C1 segment of cervical spinal cord (tissue), 14 donors: ENCODE measurements around the gene ALK.
"Not testable (repeated sequence)": the region's sequence is repeated elsewhere in the genome, so short reads cannot be mapped to it uniquely, and the experiment has no call there.

ENCODE experiments used
- DNase-seq, 14 donors: peaks; one replicate each; lab custom pipeline; 2025; lab: John Stamatoyannopoulos, UW

The ALK gene

GRCh38 chr2:29755829-29756228 is 165.6 kb downstream of the ALK start:
- DNase-seq, result peak in 3 of 14 donors; percentile 19 to 27 (median 23)

DNA sequence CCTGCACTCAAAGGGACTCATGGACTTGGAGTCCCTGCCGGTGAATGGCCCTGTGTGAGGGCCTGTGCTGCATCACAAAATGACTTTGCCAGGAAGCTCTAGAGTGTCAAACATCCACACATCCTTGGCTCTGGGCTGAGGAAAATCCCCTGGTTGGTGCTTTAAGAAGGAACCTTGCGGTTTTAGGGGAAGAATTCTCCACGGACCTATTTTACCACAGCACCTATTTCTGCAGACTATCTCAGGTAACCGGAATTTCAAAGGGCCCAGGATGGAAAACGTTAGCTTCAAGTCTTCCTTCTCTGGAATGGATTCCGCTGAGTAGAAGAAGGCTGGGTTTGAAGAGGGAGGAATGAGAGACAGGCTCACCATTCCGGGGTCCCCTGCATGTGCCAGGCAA is 166.2 kb downstream of the ALK start:
- no peak for DNase-seq

- DNase-seq, result no peak
Measured at GRCh38 chr2:29753671-29754444, 167.5 kb downstream of the ALK start.

DNA sequence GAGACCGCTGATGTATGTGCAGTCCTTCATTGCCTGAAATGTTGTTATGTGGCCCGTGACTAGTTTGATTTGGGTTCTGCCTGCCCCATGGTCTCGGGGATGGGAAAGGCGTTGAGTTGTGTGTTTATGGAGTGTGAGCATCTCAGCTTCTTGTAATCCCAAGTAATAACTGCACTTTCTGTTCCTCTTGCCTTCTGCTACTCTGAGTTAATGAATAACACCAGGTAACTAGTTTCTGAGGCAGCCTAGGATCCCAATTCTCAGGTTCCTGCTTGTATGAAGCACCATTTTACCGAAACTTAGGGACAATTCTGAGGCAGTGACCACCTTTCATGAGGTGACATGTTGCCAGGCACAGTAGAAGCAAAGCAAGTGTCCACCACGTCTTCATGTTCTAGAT is 170.0 kb downstream of the ALK start:
- no peak for DNase-seq

DNA sequence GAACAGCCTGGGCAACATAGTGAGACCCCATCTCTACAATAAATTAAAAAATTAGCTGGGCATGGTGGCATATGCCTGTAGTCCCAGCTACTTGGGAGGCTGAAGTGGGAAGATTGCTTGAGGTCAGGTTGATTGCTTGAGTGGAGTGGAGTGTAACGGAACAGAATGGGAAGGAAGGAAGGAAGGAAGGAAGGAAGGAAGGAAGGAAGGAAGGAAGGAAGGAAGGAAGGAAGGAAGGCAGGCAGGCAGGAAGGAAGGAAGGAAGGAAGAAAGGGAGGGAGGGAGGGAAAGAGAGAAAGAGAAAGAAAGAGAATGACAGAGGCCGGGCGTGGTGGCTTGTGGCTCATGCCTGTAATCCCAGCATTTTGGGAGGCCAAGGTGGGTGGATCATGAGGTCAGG is 170.9 kb downstream of the ALK start:
- DNase-seq, result not testable (repeated sequence)

DNA sequence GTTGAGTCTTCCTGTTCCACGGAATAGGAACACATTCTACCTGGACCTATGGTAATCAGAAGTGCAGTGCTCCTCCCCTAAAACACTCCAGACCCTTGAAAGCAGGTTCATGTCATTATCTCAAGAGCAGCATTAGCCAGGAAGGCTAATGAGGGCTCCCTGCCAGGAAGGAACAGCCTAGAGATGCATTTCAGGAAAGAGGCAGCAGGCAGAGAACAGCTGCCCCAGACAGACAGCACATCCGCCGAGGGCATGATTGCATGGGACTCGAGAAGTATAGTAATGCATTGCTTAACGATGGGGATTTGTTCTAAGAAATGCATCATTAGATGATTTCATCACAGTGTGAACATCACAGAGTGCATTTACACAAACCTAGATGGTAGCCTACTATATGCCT is 171.5 kb downstream of the ALK start:
- no peak for DNase-seq

- DNase-seq, result no peak
Measured at GRCh38 chr2:29749041-29749440, 172.3 kb downstream of the ALK start.

- DNase-seq, result no peak
Measured at GRCh38 chr2:29747786-29748470, 173.5 kb downstream of the ALK start.

- DNase-seq, result no peak
Measured at GRCh38 chr2:29744976-29745375, 176.4 kb downstream of the ALK start.

GRCh38 chr2:29743516-29743915 is 177.9 kb downstream of the ALK start:
- no peak for DNase-seq

- DNase-seq, result peak in 1 of 14 donors; percentile 6
Measured at GRCh38 chr2:29742656-29743055, 178.7 kb downstream of the ALK start.

- no peak for DNase-seq
Measured at GRCh38 chr2:29741132-29741531, 180.3 kb downstream of the ALK start.

GRCh38 chr2:29733965-29734364 is 187.4 kb downstream of the ALK start:
- DNase-seq, result no peak

GRCh38 chr2:29733213-29733612 is 188.2 kb downstream of the ALK start:
- no peak for DNase-seq

DNA sequence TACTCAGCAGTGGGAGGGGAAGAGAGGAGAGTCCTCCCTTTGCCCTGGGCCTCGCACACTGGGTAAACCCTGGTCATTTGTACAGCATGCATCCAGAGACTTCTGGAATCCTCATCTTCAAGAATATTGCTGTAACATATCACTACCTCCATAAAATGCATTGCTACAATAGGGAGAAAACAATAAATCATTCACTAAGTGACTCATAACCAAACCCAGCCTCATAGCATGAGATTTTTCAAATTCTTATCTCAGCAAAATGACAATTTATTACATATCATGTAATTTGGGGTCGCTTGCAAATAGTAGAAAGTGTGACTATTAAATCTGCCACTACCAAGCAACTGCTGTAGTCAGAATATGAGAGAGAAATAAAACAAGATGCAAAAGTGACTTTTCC is 189.4 kb downstream of the ALK start:
- no peak for DNase-seq

- no peak for DNase-seq
Measured at GRCh38 chr2:29729932-29730331, 191.5 kb downstream of the ALK start.

DNA sequence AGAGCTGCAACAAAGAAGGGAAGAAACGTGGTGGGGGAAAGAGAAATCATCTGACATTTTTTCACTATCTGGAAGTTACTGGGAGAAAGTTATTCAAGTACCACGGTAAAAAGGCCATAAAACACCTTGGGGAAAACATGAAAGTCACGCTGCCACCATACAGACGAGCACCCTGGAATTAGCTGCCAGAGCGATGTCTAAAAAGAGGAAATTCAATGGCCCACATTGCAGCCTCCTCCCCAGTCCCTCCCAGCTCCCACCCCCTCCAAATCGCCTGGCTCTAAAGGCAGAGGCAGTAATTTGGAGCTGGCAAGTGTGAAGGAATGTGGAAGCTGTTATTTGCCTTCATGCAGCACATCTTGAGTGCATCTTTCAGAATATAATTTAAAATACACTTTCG is 192.0 kb downstream of the ALK start:
- DNase-seq, result no peak

DNA sequence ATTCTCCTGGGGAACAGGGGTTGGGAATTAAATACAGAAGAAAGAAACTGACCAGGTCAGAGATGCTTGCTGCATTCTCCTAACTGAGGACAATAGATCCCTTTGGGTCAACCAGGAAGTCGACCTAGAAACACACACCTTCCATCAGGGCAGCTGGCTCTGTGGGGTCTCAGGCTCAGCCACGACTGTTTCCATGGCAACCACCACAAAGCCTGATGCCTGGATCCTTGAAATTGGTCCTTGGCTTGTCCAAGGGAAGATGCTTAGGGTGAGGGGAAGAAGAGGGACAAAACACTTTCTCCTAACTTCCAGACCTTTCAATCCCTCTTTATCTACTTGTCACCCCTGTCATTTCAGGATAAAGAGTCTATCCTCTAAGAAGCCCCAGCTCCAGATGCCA is 194.4 kb downstream of the ALK start:
- DNase-seq, result no peak

DNA sequence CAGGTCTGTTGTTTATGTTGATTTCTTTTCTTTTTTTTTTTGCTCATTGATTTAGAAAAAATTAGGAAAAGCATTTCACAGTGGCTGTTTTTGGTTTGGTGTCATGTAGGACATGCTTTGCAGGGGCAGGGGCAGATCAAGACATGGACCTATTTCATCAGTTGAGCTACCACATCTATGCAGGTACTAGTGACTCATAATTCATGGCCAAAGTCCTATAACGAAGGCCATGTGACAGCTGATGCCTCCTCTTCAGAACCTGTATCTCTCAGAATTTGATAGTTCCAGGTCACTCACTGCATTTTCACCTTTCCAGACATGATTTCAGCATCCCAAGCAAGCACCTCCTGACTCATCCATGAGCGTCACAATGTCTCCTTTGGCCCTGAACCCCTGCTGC is 195.8 kb downstream of the ALK start:
- DNase-seq, result no peak

- DNase-seq, result no peak
Measured at GRCh38 chr2:29724282-29724681, 197.1 kb downstream of the ALK start.

DNA sequence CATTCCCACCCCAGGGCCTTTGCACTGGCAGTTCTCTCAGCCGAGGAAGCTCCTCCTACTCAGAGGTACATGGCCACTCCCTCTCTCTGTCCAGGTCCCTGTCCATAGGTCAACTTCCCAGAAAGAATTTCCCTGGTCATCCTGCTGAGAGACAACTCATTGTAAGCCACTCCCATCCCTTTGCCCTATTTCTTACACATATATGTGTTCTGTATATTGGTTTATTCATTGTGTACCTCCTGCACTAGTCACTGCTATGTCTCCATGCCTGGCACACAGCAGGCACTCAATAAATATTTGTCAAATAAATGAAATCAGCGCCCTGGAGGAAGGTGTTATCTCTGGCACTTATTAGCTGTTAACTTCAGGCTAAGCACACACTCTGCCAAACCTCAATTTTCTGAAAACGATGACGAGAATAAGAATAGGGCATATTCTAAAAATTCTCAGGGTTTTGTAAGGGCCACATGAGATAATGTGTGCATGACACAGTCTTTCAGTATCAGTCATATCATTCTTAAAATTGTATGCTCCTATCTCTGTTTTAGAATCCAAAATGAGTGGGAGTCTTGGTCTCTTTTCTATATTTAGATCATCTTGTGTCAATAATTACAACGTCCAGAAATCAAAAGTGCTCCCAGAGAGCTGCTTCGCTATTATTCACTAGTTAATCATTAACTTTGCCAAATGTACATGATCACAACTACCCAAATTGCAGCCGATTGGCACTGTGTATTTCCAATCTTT is 198.0 kb downstream of the ALK start:
- no peak for DNase-seq

- no peak for DNase-seq
Measured at GRCh38 chr2:29719639-29720038, 201.7 kb downstream of the ALK start.
